Dermis lymphatic vessel endothelial cell (primary cell): ENCODE results near the gene RBP4. TPM values are rescaled to one million over a fixed set of nuclear protein-coding genes. Genes with fewer than 3 reads are reported as not detected.

Source experiments
- total RNA-seq: library from RNA; depleted of rRNA; stranded (reverse); fragments of >200 nt; gene quantifications from 2 replicates; pipeline ENCODE4 v1.2.1, GENCODE V29; 2014

Gene RBP4
- total RNA-seq = not detected in 2 replicates

DNA sequence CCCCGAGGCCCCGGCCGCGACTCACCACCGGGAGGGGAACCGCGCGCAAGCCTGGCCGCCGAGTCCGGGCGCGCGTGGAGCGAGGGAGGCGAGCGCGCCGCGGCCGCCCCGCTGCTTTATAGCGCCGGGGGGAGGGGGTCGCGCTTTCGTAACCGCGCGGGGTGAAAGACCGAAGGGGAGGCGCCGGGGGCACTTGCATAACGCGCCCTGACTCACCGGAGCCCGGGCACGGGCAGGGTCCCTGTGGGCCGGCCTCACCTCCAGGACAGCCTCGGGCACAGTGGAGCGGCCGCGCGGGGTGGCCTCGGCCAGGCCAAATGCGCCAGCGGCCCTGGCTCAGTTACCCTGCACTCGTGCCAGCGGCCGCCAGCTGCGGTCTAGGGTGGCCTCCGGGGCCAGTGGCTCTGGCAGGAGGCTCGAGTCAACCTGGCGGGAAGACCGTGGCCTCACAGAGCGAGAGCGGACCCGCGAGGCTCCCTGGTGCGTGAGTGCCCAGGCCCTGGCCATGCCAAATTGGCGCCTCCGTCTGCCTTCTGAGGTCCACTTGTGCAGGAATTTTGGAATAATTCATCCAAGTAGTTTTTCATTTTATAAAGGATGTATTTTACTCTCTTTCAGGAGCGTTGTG is at the start of gene RBP4:
Gene RBP4 (minus strand): TSS at position 90 of the 628 bp plus-strand sequence. CDS start 207 bp downstream, outside the sequence.

GRCh38 chr10:93612311-93612710 is 11.3 kb upstream of the RBP4 start, which contains the start of gene PDE6C:
Gene PDE6C, plus strand, starts transcription at chr10:93612537. Its CDS starts 189 bp downstream, at chr10:93612726.

GRCh38 chr10:93566435-93567276 is 34.4 kb downstream of the RBP4 start, which contains the start of gene FFAR4:
Gene FFAR4, plus strand, starts transcription at chr10:93566665. Its CDS starts 56 bp downstream, at chr10:93566721.

Other genes starting within 250 kb of the RBP4 start
- 99.0 and 125 TPM in 2 replicates for gene MYOF, start 118.9 kb downstream of the RBP4 start, total RNA-seq
- gene CEP55, start 104.6 kb downstream of the RBP4 start, total RNA-seq = 6.4 and 7.8 TPM in 2 replicates
- not detected in 2 replicates for gene FFAR4, start 34.6 kb downstream of the RBP4 start, total RNA-seq
- gene PDE6C, start 11.3 kb upstream of the RBP4 start, total RNA-seq = not detected in 2 replicates
- 3.4 and 5.8 TPM in 2 replicates for gene FRA10AC1, start 101.4 kb upstream of the RBP4 start, total RNA-seq
- gene LGI1, start 156.7 kb upstream of the RBP4 start, total RNA-seq = not detected in 2 replicates